GM21515 (cell line): ENCODE data around the gene GUCY1A1.

ENCODE experiments used
- ATAC-seq: cut with Tn5 transposase; IDR thresholded peaks from one replicate; pipeline ENCODE4 v1.9.1; 2021; ENCODE audit not compliant: unreplicated experiment

The GUCY1A1 gene

DNA sequence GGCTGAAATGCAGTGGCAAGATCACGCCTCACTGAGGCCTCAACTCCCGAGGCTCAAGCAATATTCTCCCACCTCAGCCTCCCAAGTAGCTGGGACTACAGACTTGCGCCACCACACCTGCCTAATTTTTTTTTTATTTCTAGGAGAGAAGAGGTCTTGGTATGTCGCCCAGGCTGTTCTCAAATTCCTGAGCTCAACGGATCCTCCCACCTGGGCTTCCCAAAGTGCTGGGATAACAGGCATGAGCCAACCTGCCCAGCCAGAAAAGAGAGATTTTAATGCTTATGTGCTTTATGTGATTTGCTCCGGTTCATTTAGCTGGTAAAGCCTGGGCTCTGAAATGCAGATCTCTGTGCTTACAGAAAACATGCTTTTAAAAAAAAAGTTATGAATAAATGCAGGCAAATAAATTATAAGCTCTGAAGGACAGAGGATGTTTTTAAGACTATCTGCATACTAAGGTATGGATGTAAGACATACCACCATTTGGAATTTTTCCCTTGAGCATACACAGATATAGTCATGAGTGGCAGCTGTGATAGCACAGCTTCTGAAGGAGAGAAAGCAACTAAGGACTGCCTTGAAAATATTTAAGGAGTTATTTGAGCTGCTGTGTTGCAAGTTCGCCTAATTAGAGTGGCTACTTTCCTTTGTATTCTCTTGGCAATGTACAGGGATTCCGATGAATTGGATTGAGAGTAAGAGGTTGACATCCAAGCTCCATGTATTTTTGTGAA lies 106.0 kb downstream of the GUCY1A1 start:
- ATAC-seq, result no peak

DNA sequence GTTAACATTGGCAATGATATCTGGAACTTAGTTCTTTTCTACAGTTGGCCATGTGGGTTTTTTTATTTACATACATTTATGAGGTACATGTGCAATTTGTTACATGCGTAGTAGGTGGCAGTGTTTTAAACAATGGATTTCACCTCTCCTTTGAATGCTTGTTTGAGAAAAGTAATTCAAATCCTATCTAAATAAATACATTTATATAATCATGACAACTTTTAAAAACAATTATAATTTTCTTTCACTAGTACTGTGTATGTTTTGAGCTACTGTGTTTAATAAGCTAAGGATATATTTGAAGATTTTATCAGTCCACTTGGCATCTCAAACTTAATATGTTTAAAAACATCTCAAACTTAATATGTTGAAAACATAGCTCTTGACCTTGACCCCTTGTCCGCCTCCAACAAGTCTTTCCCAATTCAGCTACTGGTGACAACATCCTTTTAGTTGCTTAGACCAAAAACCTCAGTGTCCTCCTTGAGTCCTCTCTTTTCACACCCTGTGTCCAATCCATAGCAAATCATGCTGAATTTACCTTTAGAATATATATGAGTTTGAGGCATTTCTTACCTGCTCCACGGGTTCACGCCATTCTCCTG lies 106.7 kb downstream of the GUCY1A1 start:
- no peak for ATAC-seq

DNA sequence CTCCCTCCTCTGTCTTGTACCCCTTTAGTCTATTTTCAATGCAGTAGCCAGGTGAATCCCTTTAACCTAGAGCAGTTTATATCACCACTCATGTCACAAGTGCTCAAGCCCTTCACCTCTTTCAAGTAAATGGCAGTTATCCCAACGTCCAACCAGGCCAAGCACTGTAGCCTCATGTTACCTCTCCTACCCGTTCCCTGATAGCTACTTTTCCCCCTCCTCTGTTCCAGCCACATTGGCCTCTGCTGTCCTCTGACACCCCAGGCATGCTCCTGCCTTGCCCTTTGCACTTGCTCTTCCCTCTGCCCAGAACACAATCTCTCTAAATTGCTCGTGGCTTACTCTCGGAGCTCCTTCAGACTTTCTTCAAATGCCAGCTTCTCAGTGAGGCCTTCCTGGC lies 107.4 kb downstream of the GUCY1A1 start:
- ATAC-seq, result no peak

DNA sequence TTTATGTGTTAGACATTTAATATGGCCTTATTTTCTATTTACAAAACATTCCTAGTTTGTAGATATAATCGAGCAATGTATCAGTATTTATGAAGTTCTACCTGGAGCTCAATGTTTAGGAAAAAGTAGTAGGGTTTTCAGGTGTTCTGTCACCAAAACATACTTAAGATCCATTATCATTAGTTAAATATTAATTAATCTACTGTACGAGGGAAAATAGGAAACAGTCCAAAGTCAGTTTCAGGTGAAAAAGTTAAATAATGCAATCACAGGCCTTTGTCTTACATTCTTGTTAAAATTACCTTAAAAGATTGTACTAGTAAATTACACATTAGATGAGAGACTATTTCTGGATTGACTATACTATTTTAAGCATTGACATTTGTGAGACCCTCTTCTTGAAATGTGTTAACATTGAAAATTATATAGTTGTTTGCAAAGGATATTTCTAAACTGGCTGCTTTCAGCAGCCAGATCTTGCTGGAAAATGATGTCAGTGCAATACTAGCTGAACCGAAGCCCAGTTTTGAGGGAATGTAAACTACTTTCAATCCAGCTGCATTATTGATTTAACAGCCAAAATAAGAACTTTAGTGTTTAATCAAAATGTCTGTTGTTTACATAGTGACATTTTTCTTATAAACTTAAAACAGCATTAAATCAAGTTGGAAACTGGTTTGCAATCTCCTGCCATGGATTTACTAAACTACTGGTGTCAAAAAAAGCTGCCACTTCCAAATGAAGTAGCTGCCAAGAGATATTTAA lies 111.5 kb downstream of the GUCY1A1 start:
- no peak for ATAC-seq

DNA sequence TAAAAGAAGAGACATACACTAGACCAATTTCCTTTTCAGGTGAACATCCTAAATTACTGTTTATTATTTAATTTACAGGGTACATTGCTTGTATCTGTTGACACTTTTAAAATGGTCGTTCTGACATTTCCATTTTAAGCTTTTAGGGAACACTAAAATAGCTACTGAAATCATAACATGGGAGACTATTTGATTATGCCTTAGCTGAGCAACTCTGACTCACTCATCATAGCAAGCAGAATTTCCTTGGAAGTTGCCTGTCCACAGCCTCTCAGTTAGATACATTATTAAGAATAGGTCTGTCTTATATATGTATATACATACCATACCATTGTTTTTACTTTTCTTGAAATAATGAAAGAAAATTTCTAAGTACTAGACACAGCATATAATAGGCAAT lies 114.1 kb downstream of the GUCY1A1 start:
- ATAC-seq, result no peak

DNA sequence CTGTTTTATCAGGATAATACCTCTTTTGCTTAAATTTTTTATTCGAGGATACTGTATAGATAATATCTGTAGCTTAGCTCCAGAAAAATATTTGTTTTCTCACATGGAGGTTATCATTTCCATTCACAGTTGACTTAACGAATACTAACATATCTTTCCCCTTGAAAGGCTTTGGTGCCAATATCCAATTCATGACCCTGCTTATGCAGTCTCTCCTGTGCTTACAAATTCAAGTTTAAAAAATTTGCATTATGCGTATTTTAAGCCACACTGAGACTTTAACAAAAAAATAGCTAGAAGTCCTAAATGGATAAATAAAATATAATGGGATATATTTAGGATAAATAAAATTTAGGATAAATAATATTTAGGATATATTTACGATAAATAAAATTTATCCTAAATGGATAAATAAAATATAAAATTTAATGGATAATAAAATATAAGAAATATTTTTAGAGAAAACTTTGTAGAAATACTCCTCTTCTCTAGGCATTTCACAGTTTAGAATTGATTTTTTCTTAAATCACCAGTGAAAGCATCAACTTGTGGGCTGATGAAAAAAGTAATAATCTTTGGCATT lies 114.7 kb downstream of the GUCY1A1 start:
- no peak for ATAC-seq
